ENCODE data around the gene GPATCH3. TPM values are rescaled to one million over a fixed set of nuclear protein-coding genes. Genes with fewer than 3 reads are reported as not detected.
A peak's percentile ranks its signal among the peaks of the same experiment; 100 is the strongest.
"Not testable (repeated sequence)": the region's sequence is repeated elsewhere in the genome, so short reads cannot be mapped to it uniquely, and the experiment has no call there.

The GPATCH3 gene
- 10 to 100 TPM; 13.9 to 14.4 TPM for total RNA-seq

GRCh38 chr1:26900001-26900814 lies at the start of gene GPATCH3:
Gene GPATCH3, minus strand, starts transcription at chr1:26900467. Its CDS starts 25 bp downstream, at chr1:26900442.
- peaks cover 5% of the 10 kb centered on the region for H3K36me3 ChIP-seq
- TF ChIP-seq, protein P1, sequence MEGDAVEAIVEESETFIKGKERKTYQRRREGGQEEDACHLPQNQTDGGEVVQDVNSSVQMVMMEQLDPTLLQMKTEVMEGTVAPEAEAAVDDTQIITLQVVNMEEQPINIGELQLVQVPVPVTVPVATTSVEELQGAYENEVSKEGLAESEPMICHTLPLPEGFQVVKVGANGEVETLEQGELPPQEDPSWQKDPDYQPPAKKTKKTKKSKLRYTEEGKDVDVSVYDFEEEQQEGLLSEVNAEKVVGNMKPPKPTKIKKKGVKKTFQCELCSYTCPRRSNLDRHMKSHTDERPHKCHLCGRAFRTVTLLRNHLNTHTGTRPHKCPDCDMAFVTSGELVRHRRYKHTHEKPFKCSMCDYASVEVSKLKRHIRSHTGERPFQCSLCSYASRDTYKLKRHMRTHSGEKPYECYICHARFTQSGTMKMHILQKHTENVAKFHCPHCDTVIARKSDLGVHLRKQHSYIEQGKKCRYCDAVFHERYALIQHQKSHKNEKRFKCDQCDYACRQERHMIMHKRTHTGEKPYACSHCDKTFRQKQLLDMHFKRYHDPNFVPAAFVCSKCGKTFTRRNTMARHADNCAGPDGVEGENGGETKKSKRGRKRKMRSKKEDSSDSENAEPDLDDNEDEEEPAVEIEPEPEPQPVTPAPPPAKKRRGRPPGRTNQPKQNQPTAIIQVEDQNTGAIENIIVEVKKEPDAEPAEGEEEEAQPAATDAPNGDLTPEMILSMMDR (IDR thresholded peaks at IDR 0.05): no peak
- peak; percentile 94 for DNase-seq
- no peaks in the 10 kb centered on the region for H3K27me3 ChIP-seq
- H3K9me3 ChIP-seq: no peaks in the 10 kb centered on the region
- intact Hi-C loops (cut with DNase I): no loop called here
- H3K27ac ChIP-seq: peak within 1 kb of the TSS; percentile 82
- H3K4me1 ChIP-seq: peaks cover 10% of the 10 kb centered on the region
- peak within 1 kb of the TSS; percentile 97 for H3K4me3 ChIP-seq
- peak within 1 kb of the TSS; percentile 85 to 94 for H3K9ac ChIP-seq (ENCODE audit: low read depth in 2 of 2, low read length in 2 of 2)

DNA sequence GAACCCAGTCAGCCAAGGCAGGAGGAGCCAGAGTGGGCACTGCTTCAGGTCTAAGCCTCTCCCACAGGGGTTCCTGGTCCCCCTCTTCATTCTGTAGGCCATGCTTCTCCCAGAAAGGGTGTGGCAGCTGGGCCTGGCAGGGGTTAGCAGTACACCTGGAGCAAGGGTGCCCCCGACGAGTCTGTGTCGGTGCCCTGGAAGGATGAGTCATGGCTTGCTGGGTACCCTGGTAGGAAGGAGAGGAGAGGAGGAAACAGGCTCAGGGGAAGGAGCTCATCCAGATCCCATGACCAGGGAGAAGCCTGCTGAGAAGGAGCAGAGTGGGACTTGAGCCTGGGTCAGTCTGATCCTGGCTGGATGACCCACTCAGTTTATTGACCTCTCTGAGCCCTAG lies 49.7 kb upstream of the GPATCH3 start:
- intact Hi-C loops (cut with DNase I): no loop called here
- Histone ChIP-seq H3K36me3 (no peaks in the 10 kb centered on the region), H3K9ac (ENCODE audit: low read depth in 2 of 2, low read length in 2 of 2) (no peak overlapping the region), H3K4me1 (no peaks in the 10 kb centered on the region), H3K27ac (no peak overlapping the region), H3K27me3 (no peaks in the 10 kb centered on the region), H3K4me3 (no peak overlapping the region), H3K9me3 (no peaks in the 10 kb centered on the region)
- TF ChIP-seq, protein P1 (IDR thresholded peaks at IDR 0.05): no peak
- no peak for DNase-seq

GRCh38 chr1:26949266-26949925 lies 49.1 kb upstream of the GPATCH3 start:
- Histone ChIP-seq H3K27ac (no peak overlapping the region), H3K36me3 (no peaks in the 10 kb centered on the region), H3K4me3 (no peak overlapping the region), H3K9me3 (no peaks in the 10 kb centered on the region), H3K27me3 (no peaks in the 10 kb centered on the region), H3K9ac (ENCODE audit: low read depth in 2 of 2, low read length in 2 of 2) (no peak overlapping the region), H3K4me1 (no peaks in the 10 kb centered on the region)
- TF ChIP-seq, protein P1 (IDR thresholded peaks at IDR 0.05): no peak
- no peak for DNase-seq
- intact Hi-C loops (cut with DNase I): no loop called here

GRCh38 chr1:26948725-26949057 lies 48.4 kb upstream of the GPATCH3 start:
- H3K36me3 ChIP-seq; H3K9me3 ChIP-seq; H3K27me3 ChIP-seq; H3K9ac ChIP-seq (ENCODE audit: low read depth in 2 of 2, low read length in 2 of 2); intact Hi-C loops (cut with DNase I); H3K4me1 ChIP-seq; H3K27ac ChIP-seq; H3K4me3 ChIP-seq; DNase-seq: not testable (repeated sequence)

DNA sequence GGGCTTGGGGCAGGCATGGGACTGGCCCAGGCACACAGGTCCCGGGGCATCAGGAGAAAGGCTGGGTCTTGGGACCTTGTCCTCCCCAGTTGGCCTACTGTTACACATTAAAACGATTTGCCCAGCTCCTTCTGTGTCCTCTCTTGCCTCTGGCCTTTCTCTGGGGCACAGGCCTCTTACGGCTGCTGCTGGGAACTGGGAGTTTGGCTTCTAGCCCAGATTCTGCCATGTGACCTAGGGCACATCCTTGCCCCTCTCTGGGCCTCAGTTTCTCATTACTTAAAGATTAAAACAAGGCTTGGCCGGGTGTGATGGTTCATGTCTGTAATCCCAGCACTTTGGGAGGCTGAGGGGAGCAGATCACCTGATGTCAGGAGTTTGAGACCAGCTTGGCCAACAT lies 46.0 kb upstream of the GPATCH3 start:
- Histone ChIP-seq H3K9me3 (no peaks in the 10 kb centered on the region), H3K4me3 (no peak overlapping the region), H3K27ac (peak overlapping the region; percentile 60), H3K27me3 (no peaks in the 10 kb centered on the region), H3K4me1 (no peaks in the 10 kb centered on the region), H3K36me3 (peaks cover 17% of the 10 kb centered on the region), H3K9ac (ENCODE audit: low read depth in 2 of 2, low read length in 2 of 2) (peak overlapping the region in 1 of 2 donors; percentile 28)
- intact Hi-C loops (cut with DNase I): no loop called here
- DNase-seq: peak; percentile 29
- TF ChIP-seq, protein P1 (IDR thresholded peaks at IDR 0.05): no peak

- H3K4me3 ChIP-seq: no peak overlapping the region
- intact Hi-C loops (cut with DNase I): no loop called here
- peak; percentile 87 for DNase-seq
- H3K36me3 ChIP-seq: peaks cover 17% of the 10 kb centered on the region
- no peaks in the 10 kb centered on the region for H3K9me3 ChIP-seq
- TF ChIP-seq, protein P1 (IDR thresholded peaks at IDR 0.05): peak; percentile 21
- H3K9ac ChIP-seq (ENCODE audit: low read depth in 2 of 2, low read length in 2 of 2): peak overlapping the region in 1 of 2 donors; percentile 28
- no peaks in the 10 kb centered on the region for H3K4me1 ChIP-seq
- H3K27me3 ChIP-seq: no peaks in the 10 kb centered on the region
- H3K27ac ChIP-seq: peak overlapping the region; percentile 60
Observed at GRCh38 chr1:26945728-26946127, 45.5 kb upstream of the GPATCH3 start.
